ENCODE measurements around the gene LIPT2.

LIPT2 gene

GRCh38 chr11:74466916-74467885 is 26.3 kb downstream of the LIPT2 start, which contains the start of gene KCNE3:
Gene KCNE3, minus strand, starts transcription at chr11:74467549. Its CDS starts 9,986 bp downstream, at chr11:74457563.
- peaks cover 2% of the 10 kb centered on the region for H3K4me1 Mint-ChIP-seq (ENCODE audit: low read depth)
- peaks cover 39% of the 10 kb centered on the region for H3K27me3 Mint-ChIP-seq (ENCODE audit: low read depth)
- H3K27ac Mint-ChIP-seq: no peak within 1 kb of the TSS
- no peaks in the 10 kb centered on the region for H3K9me3 Mint-ChIP-seq
- DNase-seq (ENCODE audit: low spot score): no peak
- no peaks in the 10 kb centered on the region for H3K36me3 Mint-ChIP-seq (ENCODE audit: low read depth)
- H3K4me3 Mint-ChIP-seq: no peak within 1 kb of the TSS

- Mint-ChIP-seq H3K36me3 (ENCODE audit: low read depth) (no peaks in the 10 kb centered on the region), H3K4me3 (no peak overlapping the region), H3K27me3 (ENCODE audit: low read depth) (peaks cover 39% of the 10 kb centered on the region), H3K4me1 (ENCODE audit: low read depth) (no peaks in the 10 kb centered on the region), H3K27ac (no peak overlapping the region), H3K9me3 (no peaks in the 10 kb centered on the region)
- no peak for DNase-seq (ENCODE audit: low spot score)
Observed at GRCh38 chr11:74465291-74465708, 28.2 kb downstream of the LIPT2 start.

- no peaks in the 10 kb centered on the region for H3K4me1 Mint-ChIP-seq (ENCODE audit: low read depth)
Observed at GRCh38 chr11:74464746-74465145, 28.8 kb downstream of the LIPT2 start.

GRCh38 chr11:74463216-74463615 is 30.3 kb downstream of the LIPT2 start:
- Mint-ChIP-seq H3K27me3 (ENCODE audit: low read depth) (peaks cover 34% of the 10 kb centered on the region), H3K9me3 (no peaks in the 10 kb centered on the region), H3K27ac (no peak overlapping the region), H3K36me3 (ENCODE audit: low read depth) (no peaks in the 10 kb centered on the region), H3K4me3 (no peak overlapping the region), H3K4me1 (ENCODE audit: low read depth) (no peaks in the 10 kb centered on the region)
- DNase-seq (ENCODE audit: low spot score): no peak

More at GRCh38 chr11:74464746-74465145, 28.8 kb downstream of the LIPT2 start:
- Mint-ChIP-seq H3K27me3 (ENCODE audit: low read depth) (peaks cover 39% of the 10 kb centered on the region), H3K4me3 (no peak overlapping the region), H3K27ac (no peak overlapping the region), H3K36me3 (ENCODE audit: low read depth) (no peaks in the 10 kb centered on the region), H3K9me3 (no peaks in the 10 kb centered on the region)
- no peak for DNase-seq (ENCODE audit: low spot score)

- no peaks in the 10 kb centered on the region for H3K9me3 Mint-ChIP-seq
- H3K4me3 Mint-ChIP-seq: no peak overlapping the region
- H3K27ac Mint-ChIP-seq: no peak overlapping the region
- DNase-seq (ENCODE audit: low spot score): no peak
- no peaks in the 10 kb centered on the region for H3K4me1 Mint-ChIP-seq (ENCODE audit: low read depth)
- peaks cover 28% of the 10 kb centered on the region for H3K27me3 Mint-ChIP-seq (ENCODE audit: low read depth)
- no peaks in the 10 kb centered on the region for H3K36me3 Mint-ChIP-seq (ENCODE audit: low read depth)
Observed at GRCh38 chr11:74462631-74463030, 30.9 kb downstream of the LIPT2 start.

- Mint-ChIP-seq H3K9me3 (no peaks in the 10 kb centered on the region), H3K36me3 (ENCODE audit: low read depth) (no peaks in the 10 kb centered on the region), H3K27ac (no peak overlapping the region), H3K4me3 (no peak overlapping the region), H3K4me1 (ENCODE audit: low read depth) (no peaks in the 10 kb centered on the region), H3K27me3 (ENCODE audit: low read depth) (peaks cover 26% of the 10 kb centered on the region)
- no peak for DNase-seq (ENCODE audit: low spot score)
Observed at GRCh38 chr11:74462009-74462408, 31.5 kb downstream of the LIPT2 start.

GRCh38 chr11:74460481-74461154 is 32.9 kb downstream of the LIPT2 start:
- H3K27ac Mint-ChIP-seq: no peak overlapping the region
- H3K4me1 Mint-ChIP-seq (ENCODE audit: low read depth): no peaks in the 10 kb centered on the region
- no peak overlapping the region for H3K4me3 Mint-ChIP-seq
- H3K27me3 Mint-ChIP-seq (ENCODE audit: low read depth): peaks cover 12% of the 10 kb centered on the region
- DNase-seq (ENCODE audit: low spot score): no peak
- no peaks in the 10 kb centered on the region for H3K9me3 Mint-ChIP-seq
- H3K36me3 Mint-ChIP-seq (ENCODE audit: low read depth): no peaks in the 10 kb centered on the region

- no peak overlapping the region for H3K4me3 Mint-ChIP-seq
- H3K27ac Mint-ChIP-seq: no peak overlapping the region
- H3K9me3 Mint-ChIP-seq: no peaks in the 10 kb centered on the region
- peaks cover 8% of the 10 kb centered on the region for H3K27me3 Mint-ChIP-seq (ENCODE audit: low read depth)
- no peaks in the 10 kb centered on the region for H3K36me3 Mint-ChIP-seq (ENCODE audit: low read depth)
- DNase-seq (ENCODE audit: low spot score): no peak
- H3K4me1 Mint-ChIP-seq (ENCODE audit: low read depth): no peaks in the 10 kb centered on the region
Observed at GRCh38 chr11:74460065-74460464, 33.5 kb downstream of the LIPT2 start.

GRCh38 chr11:74459584-74459983 is 33.9 kb downstream of the LIPT2 start:
- H3K9me3 Mint-ChIP-seq: no peaks in the 10 kb centered on the region
- H3K4me1 Mint-ChIP-seq (ENCODE audit: low read depth): no peaks in the 10 kb centered on the region
- H3K27ac Mint-ChIP-seq: no peak overlapping the region
- DNase-seq (ENCODE audit: low spot score): no peak
- H3K4me3 Mint-ChIP-seq: no peak overlapping the region
- no peaks in the 10 kb centered on the region for H3K36me3 Mint-ChIP-seq (ENCODE audit: low read depth)
- H3K27me3 Mint-ChIP-seq (ENCODE audit: low read depth): peaks cover 4% of the 10 kb centered on the region

- Mint-ChIP-seq H3K4me3 (no peak overlapping the region), H3K27ac (no peak overlapping the region), H3K27me3 (ENCODE audit: low read depth) (peaks cover 2% of the 10 kb centered on the region), H3K4me1 (ENCODE audit: low read depth) (peaks cover 1% of the 10 kb centered on the region), H3K9me3 (no peaks in the 10 kb centered on the region), H3K36me3 (ENCODE audit: low read depth) (no peaks in the 10 kb centered on the region)
- DNase-seq (ENCODE audit: low spot score): no peak
Observed at GRCh38 chr11:74457356-74457755, 36.2 kb downstream of the LIPT2 start.

- no peak overlapping the region for H3K27ac Mint-ChIP-seq
- no peaks in the 10 kb centered on the region for H3K36me3 Mint-ChIP-seq (ENCODE audit: low read depth)
- peaks cover 3% of the 10 kb centered on the region for H3K4me1 Mint-ChIP-seq (ENCODE audit: low read depth)
- DNase-seq (ENCODE audit: low spot score): peak; percentile 30
- H3K9me3 Mint-ChIP-seq: no peaks in the 10 kb centered on the region
- peaks cover 4% of the 10 kb centered on the region for H3K27me3 Mint-ChIP-seq (ENCODE audit: low read depth)
- no peak overlapping the region for H3K4me3 Mint-ChIP-seq
Observed at GRCh38 chr11:74453373-74453975, 40.0 kb downstream of the LIPT2 start.

- Mint-ChIP-seq H3K27me3 (ENCODE audit: low read depth) (peaks cover 4% of the 10 kb centered on the region), H3K27ac (no peak overlapping the region), H3K4me1 (ENCODE audit: low read depth) (peaks cover 3% of the 10 kb centered on the region), H3K36me3 (ENCODE audit: low read depth) (no peaks in the 10 kb centered on the region), H3K4me3 (no peak overlapping the region), H3K9me3 (no peaks in the 10 kb centered on the region)
- DNase-seq (ENCODE audit: low spot score): no peak
Observed at GRCh38 chr11:74452366-74452765, 41.2 kb downstream of the LIPT2 start.

GRCh38 chr11:74450318-74450717 is 43.2 kb downstream of the LIPT2 start:
- H3K36me3 Mint-ChIP-seq (ENCODE audit: low read depth): no peaks in the 10 kb centered on the region
- no peak overlapping the region for H3K4me3 Mint-ChIP-seq
- no peaks in the 10 kb centered on the region for H3K9me3 Mint-ChIP-seq
- no peak overlapping the region for H3K27ac Mint-ChIP-seq
- no peak for DNase-seq (ENCODE audit: low spot score)
- H3K4me1 Mint-ChIP-seq (ENCODE audit: low read depth): peaks cover 3% of the 10 kb centered on the region
- peaks cover 6% of the 10 kb centered on the region for H3K27me3 Mint-ChIP-seq (ENCODE audit: low read depth)

Measured in T-helper 2 cell treated with Interferon-gamma antibody and Interleukin-4, amounts not matched to agents 5 μg/mL and 100 μg/mL, for 36 hours (primary cell).